Gastrocnemius medialis (tissue), 4 donors: Measurements from ENCODE around the gene PDXK.

Source experiments
- CTCF ChIP-seq, 5 experiments: fragments of 450-650 bp in 3 of 5; fragments of 200-600 bp in 2 of 5; sonication (generic) in 2 of 5; IDR thresholded peaks in 4 of 5; conservative IDR thresholded peaks in 1 of 5; 1 replicate in 4 of 5; 2 replicates in 1 of 5; pipeline ENCODE4 v1.5.1; 2016 to 2019; ENCODE audit warnings: antibody characterized with exemption in 5 of 5, mild to moderate bottlenecking in 3 of 5, moderate library complexity in 3 of 5
- POLR2A ChIP-seq, 2 donors: fragments of 450-650 bp; IDR thresholded peaks; one replicate each; pipeline ENCODE4 v1.6.1; 2017; ENCODE audit warnings: antibody characterized with exemption in 2 of 2, mild to moderate bottlenecking in 2 of 2, moderate library complexity in 2 of 2

- TF ChIP-seq POLR2A (IDR thresholded peaks at IDR 0.05), result no peak
- no peak for TF ChIP-seq CTCF (IDR thresholded peaks at IDR 0.05 in 4 of 5, conservative IDR thresholded peaks at IDR 0.05 in 1 of 5)
These were observed 34.5 kb upstream of the PDXK start for GRCh38 chr21:43684424-43684823.
